ENCODE data around the gene WNT10A.

Gene WNT10A

GRCh38 chr2:218893349-218894150 is 12.9 kb downstream of the WNT10A start:
- H4K20me1 ChIP-seq (ENCODE audit: insufficient read depth, low read length, poor library complexity, severe bottlenecking), result no peaks in the 10 kb centered on the region
- H3K36me3 ChIP-seq (ENCODE audit: insufficient read depth, low read length), result no peaks in the 10 kb centered on the region
- peak overlapping the region; percentile 84 for H3K4me3 ChIP-seq (ENCODE audit: low read length, poor library complexity, severe bottlenecking)
- H3K27me3 ChIP-seq (ENCODE audit: insufficient read depth, low read length, poor library complexity, severe bottlenecking), result no peaks in the 10 kb centered on the region
- H3K9me2 ChIP-seq (replicated peaks; ENCODE audit: low read depth, low read length), result no peaks in the 10 kb centered on the region
- peak overlapping the region; percentile 97 for H3K4me2 ChIP-seq (ENCODE audit: low read depth, low read length, poor library complexity, severe bottlenecking)
- H3K79me2 ChIP-seq (ENCODE audit: insufficient read depth, low read length), result peaks cover 24% of the 10 kb centered on the region; the same call in 1 of the 2 replicates
- TF ChIP-seq, protein P1, sequence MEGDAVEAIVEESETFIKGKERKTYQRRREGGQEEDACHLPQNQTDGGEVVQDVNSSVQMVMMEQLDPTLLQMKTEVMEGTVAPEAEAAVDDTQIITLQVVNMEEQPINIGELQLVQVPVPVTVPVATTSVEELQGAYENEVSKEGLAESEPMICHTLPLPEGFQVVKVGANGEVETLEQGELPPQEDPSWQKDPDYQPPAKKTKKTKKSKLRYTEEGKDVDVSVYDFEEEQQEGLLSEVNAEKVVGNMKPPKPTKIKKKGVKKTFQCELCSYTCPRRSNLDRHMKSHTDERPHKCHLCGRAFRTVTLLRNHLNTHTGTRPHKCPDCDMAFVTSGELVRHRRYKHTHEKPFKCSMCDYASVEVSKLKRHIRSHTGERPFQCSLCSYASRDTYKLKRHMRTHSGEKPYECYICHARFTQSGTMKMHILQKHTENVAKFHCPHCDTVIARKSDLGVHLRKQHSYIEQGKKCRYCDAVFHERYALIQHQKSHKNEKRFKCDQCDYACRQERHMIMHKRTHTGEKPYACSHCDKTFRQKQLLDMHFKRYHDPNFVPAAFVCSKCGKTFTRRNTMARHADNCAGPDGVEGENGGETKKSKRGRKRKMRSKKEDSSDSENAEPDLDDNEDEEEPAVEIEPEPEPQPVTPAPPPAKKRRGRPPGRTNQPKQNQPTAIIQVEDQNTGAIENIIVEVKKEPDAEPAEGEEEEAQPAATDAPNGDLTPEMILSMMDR (conservative IDR thresholded peaks at IDR 0.05; ENCODE audit: low read length), result no peak
- no peak for TF ChIP-seq EZH2phosphoT487 (IDR thresholded peaks at IDR 0.05; ENCODE audit: borderline replicate concordance)
- peak overlapping the region; percentile 94 for H3K9ac ChIP-seq (ENCODE audit: low read depth, low read length, poor library complexity, severe bottlenecking)
- H3K9me3 ChIP-seq (ENCODE audit: insufficient read depth, low read depth, low read length), result no peaks in the 10 kb centered on the region
- H3K4me1 ChIP-seq (ENCODE audit: insufficient read depth, low read length, poor library complexity, severe bottlenecking), result peaks cover 55% of the 10 kb centered on the region
- peak overlapping the region; percentile 64 for H2AFZ ChIP-seq (ENCODE audit: low read length)
- no peaks in the 10 kb centered on the region for H3F3A ChIP-seq (ENCODE audit: low read depth)

DNA sequence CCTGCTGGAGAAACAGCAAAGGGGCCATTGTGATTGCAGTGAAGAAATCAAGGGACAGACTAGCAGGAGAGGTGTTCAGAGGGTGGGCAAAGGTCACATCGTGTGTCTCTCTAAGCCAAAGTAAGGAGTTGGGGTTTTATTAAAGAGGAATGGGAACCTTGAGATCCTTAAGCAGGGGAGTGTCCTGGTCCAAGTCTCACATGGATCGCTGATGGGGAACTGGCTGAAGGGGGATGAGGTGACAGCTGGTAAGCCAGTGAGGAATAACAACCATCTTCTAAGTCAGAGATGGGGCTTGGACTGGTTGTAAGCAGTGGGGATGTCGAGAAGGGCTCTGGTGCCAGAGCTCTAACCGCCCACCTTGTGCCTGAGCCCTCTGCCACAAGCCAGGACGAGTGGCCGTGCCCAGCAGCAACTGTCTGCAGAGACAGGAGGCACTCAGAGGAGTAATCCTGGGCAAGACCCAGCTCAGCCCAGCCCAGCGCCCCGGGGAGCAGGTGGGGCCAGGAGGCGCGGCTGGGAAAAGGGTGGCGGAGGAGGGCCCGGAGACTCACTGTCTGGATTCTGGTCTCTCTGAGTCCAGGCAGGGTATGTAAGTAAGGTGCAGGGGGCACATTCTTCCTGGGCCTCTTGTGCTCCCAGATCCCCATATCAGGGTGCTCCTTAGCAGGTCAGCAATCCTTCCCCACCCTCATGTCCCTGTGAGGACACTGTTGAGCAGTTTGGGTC is 13.7 kb downstream of the WNT10A start:
- H3F3A ChIP-seq (ENCODE audit: low read depth), result no peaks in the 10 kb centered on the region
- peak overlapping the region; percentile 97 for H3K4me2 ChIP-seq (ENCODE audit: low read depth, low read length, poor library complexity, severe bottlenecking)
- peaks cover 24% of the 10 kb centered on the region; the same call in 1 of the 2 replicates for H3K79me2 ChIP-seq (ENCODE audit: insufficient read depth, low read length)
- H3K9me3 ChIP-seq (ENCODE audit: insufficient read depth, low read depth, low read length), result no peaks in the 10 kb centered on the region
- peaks cover 55% of the 10 kb centered on the region for H3K4me1 ChIP-seq (ENCODE audit: insufficient read depth, low read length, poor library complexity, severe bottlenecking)
- no peaks in the 10 kb centered on the region for H3K27me3 ChIP-seq (ENCODE audit: insufficient read depth, low read length, poor library complexity, severe bottlenecking)
- H3K9ac ChIP-seq (ENCODE audit: low read depth, low read length, poor library complexity, severe bottlenecking), result peak overlapping the region; percentile 94
- no peak overlapping the region for H2AFZ ChIP-seq (ENCODE audit: low read length)
- no peaks in the 10 kb centered on the region for H3K9me2 ChIP-seq (replicated peaks; ENCODE audit: low read depth, low read length)
- peak overlapping the region; percentile 84 for H3K4me3 ChIP-seq (ENCODE audit: low read length, poor library complexity, severe bottlenecking)
- H3K36me3 ChIP-seq (ENCODE audit: insufficient read depth, low read length), result no peaks in the 10 kb centered on the region
- TF ChIP-seq, protein P1 (conservative IDR thresholded peaks at IDR 0.05; ENCODE audit: low read length), result no peak
- no peak for TF ChIP-seq EZH2phosphoT487 (IDR thresholded peaks at IDR 0.05; ENCODE audit: borderline replicate concordance)
- no peaks in the 10 kb centered on the region for H4K20me1 ChIP-seq (ENCODE audit: insufficient read depth, low read length, poor library complexity, severe bottlenecking)

GRCh38 chr2:218894880-218895157 is 14.2 kb downstream of the WNT10A start:
- Histone ChIP-seq H3F3A (ENCODE audit: low read depth) (no peaks in the 10 kb centered on the region), H3K36me3 (ENCODE audit: insufficient read depth, low read length) (no peaks in the 10 kb centered on the region), H3K4me2 (ENCODE audit: low read depth, low read length, poor library complexity, severe bottlenecking) (peak overlapping the region; percentile 97), H3K4me3 (ENCODE audit: low read length, poor library complexity, severe bottlenecking) (peak overlapping the region; percentile 84), H3K9me2 (replicated peaks; ENCODE audit: low read depth, low read length) (no peaks in the 10 kb centered on the region), H3K9me3 (ENCODE audit: insufficient read depth, low read depth, low read length) (no peaks in the 10 kb centered on the region), H4K20me1 (ENCODE audit: insufficient read depth, low read length, poor library complexity, severe bottlenecking) (no peaks in the 10 kb centered on the region), H2AFZ (ENCODE audit: low read length) (no peak overlapping the region), H3K79me2 (ENCODE audit: insufficient read depth, low read length) (peaks cover 24% of the 10 kb centered on the region; the same call in 1 of the 2 replicates), H3K9ac (ENCODE audit: low read depth, low read length, poor library complexity, severe bottlenecking) (peak overlapping the region; percentile 94), H3K4me1 (ENCODE audit: insufficient read depth, low read length, poor library complexity, severe bottlenecking) (peaks cover 55% of the 10 kb centered on the region), H3K27me3 (ENCODE audit: insufficient read depth, low read length, poor library complexity, severe bottlenecking) (no peaks in the 10 kb centered on the region)
- TF ChIP-seq, protein P1 (conservative IDR thresholded peaks at IDR 0.05; ENCODE audit: low read length), result no peak
- TF ChIP-seq EZH2phosphoT487 (IDR thresholded peaks at IDR 0.05; ENCODE audit: borderline replicate concordance), result no peak
